Activated CD4-positive, alpha-beta T cell treated with anti-CD3 and anti-CD28 coated beads, Interleukin-2, amount 50 U/mL, for 48 hours (primary cell): ENCODE results near the gene FSD1.
A peak's percentile ranks its signal among the peaks of the same experiment; 100 is the strongest.
"Not testable (repeated sequence)": the region's sequence is repeated elsewhere in the genome, so short reads cannot be mapped to it uniquely, and the experiment has no call there.

Source experiments
- DNase-seq, 2 experiments: peaks; one replicate each; pipeline ENCODE4 v3.0.0-alpha.2; 2020

FSD1 gene

DNA sequence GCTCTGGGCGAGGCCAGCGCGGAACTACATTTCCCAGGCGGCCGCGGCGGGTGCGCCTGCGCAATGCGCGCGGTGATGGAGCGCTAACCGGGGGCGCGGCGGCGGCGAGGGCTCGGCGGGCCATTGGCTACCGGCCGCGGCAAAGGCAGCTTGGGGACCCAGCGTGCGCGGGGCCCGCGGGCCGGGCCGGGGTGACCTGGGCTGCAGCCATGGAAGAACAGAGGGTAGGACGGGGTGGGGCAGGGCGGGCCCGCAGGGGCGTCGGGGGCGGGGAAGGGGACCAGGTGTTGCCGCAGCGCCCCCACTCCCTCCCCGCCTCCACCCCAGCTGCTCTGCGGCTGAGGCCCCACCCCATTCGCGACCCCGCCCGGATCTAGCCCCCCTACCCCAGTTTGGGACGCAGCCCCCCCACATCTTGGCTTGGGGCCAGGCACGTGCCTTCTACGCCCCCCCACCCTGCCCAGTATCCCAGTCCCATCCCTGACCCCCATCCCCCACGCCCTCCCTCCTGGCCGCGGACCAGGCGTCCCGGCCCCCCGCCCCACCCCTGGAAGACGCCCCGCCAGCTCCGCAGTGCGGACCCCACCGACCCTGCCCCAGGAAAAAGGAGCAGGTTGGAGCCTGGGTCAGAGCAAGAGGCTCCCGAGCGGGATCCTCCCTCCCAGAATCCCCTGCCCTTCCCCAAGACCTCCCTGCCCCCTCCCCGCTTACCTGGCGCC is at the start of gene FSD1:
Gene FSD1 (plus strand): TSS at position 61 of the 719 bp plus-strand sequence. CDS start 149 bp downstream, at position 210.
- peak; percentile 81 to 83 for DNase-seq

DNA sequence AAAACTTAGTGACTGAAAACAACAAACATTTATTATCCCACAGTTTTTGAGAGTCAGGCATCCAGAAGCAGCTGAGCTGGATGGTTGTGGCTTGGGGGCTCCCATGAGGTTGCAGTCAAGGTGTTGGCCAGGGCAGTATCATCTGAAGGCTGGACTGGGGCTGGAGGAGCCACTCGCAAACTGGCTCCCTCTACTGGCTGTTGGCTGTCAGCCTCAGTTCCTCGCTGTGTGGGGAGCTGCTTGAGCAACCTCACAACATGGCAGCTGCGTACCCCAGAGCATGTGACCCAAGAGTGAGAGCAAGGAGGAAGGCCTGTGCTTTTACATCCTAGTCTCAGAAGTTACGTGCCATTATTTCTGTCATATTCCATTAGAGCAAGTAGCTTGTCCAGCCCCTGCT is 47.8 kb upstream of the FSD1 start:
- DNase-seq: peak in 1 of 2 experiments; percentile 12

DNA sequence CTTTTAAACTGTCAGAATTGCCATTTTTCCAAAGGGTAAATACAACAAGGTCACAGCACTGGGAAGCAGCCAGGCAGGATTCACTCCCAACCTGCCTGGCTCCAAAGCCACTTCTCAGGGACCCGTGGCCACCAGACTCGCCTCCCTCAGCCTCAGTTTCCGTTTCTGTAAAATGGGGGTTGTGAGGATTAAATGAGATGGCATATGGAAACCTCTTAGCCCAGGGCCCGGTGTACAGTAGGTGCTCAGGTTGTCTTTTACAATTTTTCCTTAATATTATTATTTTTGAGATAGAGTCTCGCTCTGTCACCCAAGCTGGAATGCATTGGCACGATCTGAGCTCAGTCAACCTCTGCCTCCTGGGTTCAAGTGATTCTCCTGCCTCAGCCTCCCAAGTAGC is 47.4 kb upstream of the FSD1 start:
- DNase-seq: no peak

DNA sequence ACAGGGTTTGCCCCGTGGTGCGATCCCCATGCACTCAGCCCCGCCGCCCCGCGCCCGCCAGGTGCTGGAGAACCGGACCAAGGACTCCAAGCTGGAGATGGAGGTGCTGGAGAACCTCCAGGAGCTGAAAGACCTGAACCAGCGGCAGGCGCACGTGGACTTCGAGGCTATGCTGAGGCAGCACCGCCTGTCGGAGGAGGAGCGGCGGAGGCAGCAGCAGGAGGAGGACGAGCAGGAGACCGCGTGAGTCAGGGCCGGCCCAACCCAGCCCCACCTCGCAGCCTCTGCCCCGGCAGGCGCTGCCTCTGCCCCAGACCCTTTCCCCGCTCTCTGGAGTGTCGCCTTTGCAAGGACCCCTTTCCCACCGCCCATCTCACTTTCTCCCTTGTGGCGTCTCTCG is 46.2 kb upstream of the FSD1 start:
- no peak for DNase-seq

DNA sequence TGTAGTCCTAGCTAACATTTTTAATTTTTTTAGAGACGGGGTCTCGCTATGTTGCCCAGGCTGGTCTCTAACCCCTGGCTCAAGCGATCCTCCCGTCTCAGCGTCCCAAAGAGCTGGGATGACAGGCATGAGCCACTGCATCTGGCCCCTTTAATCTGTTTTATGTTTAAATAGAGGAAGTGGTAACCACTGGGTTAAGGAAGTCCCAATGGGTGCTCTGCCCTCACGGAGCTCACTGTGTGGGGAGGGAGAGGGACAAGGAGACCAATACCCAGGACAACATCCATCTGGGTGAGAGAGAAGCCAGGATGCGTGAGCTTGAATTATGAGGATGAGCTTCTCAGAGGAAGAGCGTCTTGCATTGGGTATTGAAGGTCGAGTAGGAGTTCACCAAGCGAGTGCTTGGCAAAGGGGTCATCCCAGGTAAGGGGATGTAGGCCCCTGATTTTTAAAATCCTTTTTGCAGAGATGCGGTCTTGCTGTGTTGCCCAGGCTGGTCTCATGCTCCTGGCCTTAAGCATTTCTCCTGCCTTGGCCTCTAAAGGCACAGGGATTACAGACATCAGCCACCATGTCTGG is 43.7 kb upstream of the FSD1 start:
- DNase-seq: no peak

DNA sequence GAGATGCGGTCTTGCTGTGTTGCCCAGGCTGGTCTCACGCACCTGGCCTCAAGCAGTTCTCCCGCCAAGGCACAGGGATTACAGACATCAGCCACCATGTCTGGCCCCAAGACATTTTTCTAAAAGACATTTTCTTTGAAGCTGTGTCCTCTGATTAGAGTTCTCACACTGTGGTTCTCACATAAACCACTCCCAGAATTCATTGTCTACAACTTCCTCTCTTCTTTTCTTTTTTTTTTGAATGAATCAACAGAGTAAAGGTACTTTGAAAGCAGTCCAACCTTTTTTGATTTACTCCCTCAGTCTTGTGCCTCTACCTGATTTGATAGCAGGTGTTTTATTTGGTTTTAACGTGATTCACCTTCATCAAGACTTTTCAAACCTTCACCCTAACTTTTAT is 39.6 kb upstream of the FSD1 start:
- no peak for DNase-seq

DNA sequence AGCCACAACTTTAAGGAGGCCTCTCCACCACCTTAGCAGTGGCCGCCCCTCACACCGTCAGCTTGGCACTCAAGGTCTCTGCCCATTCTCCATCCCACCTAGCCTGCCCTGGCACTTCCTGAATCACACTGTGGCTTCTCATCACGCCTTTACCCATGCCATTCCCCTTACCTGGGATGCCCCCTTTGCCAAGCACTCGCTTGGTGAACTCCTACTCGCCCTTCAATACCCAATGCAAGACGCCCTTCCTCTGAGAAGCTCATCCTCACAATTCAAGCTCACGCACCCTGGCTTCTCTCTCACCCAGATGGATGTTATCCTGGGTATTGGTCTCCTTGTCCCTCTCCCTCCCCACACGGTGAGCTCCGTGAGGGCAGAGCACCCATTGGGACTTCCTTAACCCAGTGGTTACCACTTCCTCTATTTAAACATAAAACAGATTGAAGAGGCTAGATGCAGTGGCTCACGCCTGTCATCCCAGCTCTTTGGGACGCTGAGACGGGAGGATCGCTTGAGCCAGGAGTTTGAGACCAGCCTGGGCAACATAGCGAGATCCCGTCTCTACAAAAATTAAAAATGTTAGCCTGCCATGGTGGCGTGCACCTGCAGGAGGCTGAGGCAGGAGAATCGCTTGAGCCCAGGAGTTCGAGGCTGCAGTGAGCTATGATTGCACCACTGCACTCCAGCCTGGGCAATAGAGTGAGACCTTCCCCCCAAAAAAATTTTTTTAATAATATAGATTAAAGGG is 38.0 kb upstream of the FSD1 start:
- no peak for DNase-seq

DNA sequence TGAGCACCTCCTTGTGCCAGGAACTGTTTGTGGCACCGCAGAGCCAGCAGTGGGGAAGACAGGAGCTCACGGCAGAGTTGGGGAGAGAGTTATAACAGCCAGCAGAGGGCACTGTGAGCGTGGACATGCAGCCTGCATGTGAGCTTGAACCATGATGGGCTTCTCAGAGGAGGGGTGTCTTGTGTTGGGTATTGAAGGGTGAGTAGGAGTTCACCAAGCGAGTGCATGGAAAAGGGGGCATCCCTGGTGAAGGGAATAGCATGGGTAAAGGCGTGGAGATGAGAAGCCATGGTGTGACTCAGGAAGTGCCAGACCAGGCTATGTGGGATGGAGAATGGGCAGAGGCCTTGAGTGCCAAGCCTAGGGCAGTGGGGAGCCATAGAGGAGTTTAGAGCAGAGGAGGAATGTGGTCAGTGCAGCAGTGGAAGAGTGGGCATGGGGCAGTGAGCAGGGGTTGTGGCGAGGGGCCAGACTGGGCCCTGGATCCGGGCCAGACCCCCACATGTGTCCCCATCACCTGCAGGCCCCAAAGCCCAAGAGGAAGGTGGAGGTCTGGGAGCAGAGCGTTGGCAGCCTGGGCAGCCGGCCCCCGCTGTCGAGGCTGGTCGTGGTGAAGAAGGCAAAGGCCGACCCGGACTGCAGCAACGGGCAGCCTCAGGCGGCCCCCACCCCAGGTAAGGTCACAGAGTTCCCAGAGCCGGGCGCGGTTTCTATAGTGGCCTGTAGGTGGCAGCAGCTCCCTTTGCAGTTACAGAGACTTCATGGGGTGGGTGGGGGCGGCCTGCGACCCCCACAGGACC is 37.1 kb upstream of the FSD1 start:
- peak; percentile 70 to 75 for DNase-seq

DNA sequence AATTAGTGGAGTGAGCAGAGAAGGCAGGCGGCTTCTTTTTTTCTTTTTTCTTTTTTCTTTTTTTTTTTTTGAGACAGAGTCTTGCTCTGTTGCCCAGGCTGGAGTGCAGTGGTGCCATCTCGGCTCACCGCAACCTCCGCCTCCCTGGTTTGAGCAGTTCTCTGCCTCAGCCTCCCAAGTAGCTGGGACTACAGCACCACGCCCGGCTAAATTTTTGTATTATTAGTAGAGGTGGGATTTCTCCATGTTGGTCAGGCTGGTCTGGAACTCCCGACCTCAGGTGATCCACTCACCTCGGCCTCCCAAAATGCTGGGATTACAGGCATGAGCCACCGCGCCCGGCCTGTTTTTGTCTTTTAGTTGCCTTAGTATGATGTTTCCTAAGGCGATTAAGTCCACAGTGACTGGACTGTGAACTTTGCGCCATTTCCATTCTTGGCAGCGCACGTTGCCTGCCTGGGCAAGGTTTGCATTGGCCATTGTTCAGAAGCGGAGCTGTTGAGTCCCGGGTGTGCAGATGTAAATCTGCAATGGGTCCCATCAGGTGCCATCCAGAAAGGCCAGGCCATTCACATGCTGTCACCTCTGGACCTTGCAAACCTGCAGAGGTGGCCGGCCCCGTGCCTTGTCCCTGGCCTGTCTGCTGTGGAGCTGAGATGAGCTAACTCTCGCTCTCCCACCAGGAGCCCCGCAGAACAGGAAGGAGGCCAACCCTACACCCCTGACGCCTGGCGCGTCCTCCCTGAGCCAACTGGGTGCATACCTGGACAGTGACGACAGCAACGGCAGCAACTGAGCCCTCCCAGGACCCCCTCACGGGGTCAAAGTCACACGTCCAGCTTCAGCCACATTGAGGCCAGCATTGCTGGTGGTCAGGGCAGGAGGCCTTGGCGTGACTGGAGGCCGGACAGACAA is 36.2 kb upstream of the FSD1 start:
- no peak for DNase-seq

DNA sequence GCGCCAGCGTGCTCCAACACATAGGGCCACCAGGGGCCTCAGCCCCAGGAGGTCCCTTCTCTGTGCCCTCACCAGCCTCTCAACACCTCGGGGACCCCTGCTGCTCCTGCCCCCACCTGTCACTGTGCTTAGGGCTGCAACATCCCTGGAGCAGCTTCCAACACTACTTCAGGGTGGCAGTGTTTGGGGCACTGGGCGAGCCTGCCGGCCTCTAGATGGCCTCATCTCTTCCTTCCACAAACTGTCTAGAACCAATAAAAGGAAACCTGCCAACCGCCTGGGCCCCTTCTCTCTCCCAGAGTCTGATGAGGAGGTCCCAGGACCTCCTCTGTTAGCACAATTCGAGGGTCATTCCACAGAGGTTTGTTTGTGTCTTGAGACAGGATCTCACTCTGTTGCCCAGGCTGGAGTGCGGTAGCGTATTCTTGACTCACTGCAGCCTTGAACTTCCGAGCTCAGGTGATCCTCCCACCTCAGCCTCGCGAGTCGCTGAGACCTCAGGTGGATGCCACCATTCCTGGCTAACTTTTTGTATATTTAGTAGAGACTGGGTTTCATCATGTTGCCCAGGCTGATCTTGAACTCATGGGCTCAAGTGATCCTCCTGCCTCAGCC is 35.5 kb upstream of the FSD1 start:
- DNase-seq: no peak

DNA sequence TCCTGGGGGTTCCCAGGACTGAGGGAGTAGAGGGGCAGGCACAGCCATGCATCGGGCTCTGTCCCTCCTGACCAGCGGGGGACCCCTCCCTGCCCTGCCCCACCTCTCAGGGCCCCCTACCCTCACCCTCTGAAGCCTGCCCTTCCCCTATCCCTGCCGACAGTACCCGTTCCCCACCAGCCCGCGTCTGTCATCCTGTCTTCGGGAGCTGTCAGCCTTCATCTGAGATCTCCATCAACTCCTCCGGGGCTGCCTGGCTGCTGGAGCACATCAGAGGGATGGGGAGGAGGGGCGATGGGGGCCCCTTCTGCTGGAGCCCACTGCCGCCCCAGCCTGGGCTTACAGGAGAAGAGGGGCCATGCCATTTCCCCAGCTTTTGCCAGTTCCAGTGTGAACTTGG is 31.5 kb upstream of the FSD1 start:
- no peak for DNase-seq

DNA sequence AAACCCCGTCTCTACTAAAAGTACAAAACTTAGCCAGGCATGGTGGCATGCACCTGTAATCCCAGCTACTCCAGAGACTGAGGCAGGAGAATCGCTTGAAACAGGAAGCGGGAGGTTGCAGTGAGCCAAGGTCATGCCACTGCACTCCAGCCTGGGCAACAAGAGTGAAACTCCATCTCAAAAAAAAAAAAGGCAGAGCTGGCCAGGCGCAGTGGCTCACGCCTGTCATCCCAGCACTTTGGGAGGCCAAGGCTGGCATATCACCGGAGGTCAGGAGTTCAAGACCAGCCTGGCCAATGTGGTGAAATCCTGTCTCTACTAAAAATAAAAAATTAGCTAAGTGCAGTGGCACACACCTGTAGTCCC is 30.1 kb upstream of the FSD1 start:
- not testable (repeated sequence) for DNase-seq

DNA sequence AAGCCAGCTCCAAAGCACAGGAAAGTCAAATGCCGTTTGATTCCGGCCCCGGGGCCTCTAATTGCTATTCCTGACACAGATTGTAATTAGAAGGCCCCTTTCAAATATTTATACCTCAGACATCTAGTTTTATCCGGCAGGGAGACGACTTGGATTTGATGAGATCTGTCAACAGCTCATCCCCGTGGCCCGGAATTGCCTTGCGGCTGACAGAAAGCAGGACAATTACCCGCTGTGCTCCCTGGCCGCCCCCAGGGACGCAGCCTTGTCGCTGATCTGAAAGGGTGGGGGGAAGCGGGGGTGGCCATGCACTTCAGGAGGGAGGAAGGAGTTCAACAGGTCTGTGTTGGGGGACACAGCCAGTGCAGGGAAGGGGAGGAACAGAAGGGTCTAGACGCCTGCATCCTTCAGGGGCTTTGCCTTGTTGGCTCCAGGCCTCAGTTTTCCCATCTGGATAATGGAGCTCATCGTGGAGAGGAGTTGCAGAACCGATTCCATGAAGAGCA is 27.2 kb upstream of the FSD1 start:
- no peak for DNase-seq

DNA sequence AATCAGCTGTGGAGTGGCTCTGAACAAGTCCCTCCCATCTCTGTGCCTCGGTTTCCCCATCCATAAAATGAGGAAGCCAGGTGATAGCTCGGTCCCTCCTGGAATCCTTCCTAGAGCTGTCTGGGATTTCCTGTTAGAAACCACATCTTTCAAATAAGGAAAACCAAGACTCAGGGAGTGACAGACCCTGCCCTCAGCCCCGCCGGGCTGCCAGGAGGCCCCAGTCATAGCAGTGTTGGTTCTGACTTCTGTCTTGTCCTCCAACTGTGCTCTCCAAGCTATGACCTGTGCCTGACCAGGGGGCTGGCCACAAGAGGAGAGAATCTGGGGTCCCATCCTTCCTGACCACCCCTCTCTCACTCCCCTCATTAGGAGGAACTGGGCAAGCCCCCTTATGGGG is 26.4 kb upstream of the FSD1 start:
- DNase-seq: no peak

DNA sequence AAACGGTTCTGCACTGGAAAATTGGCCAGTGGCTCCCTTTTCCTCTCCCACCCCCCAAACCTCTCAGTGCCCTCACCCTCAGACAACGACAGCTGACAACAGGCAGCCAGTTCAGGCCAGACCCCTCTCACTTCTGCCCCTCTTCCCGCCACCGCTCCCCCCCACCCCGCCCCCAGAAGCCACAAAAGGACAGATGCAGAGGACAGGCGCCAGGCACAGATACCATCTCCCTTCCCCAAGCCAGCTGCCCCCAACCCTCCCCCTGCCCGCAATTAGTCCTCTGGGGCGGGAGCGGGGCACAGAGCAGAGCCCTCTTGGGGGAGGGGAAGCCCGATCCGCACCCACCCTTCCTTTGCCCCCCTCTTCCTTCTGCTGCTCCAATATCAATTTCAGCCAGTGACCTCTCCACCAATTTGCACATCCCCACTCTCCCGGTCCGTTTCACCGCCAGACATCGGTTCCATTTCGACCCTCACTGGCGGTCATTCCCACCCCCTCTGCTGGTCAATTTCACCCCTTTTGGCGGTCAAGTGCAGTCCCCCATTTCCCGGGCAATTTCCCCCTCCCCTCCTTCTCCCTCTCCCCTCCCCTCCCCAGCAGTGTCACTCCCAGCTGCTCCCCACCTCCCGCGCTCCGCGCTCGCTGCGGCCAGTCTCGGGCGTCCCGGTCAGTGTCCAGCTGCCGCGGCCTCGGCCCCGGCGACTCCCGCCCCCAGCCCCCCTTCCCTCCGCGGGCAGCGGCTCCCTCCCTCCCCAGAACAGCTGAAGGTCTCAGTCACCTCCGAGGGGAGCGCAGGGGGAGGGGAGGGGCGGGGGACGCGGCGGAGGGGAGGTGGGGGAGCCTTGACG is 25.8 kb upstream of the FSD1 start, which contains the start of gene SHD:
Gene SHD (plus strand): TSS at position 848 of the 848 bp plus-strand sequence. CDS start 798 bp downstream, outside the sequence.
- DNase-seq: no peak

DNA sequence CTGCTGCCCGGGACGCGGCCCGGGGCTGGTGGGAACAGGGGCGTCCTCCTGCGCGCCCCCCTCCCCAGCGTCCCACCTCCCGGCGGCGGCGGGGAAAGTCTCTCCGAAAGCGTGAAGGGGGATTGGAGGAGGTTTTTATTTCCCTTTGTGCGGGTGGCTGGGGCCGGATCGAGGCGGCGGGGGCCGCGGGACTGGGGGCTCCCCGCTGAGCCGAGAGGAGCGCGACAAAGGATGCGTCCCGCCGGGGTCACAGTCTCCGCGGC is 25.2 kb upstream of the FSD1 start:
- no peak for DNase-seq

DNA sequence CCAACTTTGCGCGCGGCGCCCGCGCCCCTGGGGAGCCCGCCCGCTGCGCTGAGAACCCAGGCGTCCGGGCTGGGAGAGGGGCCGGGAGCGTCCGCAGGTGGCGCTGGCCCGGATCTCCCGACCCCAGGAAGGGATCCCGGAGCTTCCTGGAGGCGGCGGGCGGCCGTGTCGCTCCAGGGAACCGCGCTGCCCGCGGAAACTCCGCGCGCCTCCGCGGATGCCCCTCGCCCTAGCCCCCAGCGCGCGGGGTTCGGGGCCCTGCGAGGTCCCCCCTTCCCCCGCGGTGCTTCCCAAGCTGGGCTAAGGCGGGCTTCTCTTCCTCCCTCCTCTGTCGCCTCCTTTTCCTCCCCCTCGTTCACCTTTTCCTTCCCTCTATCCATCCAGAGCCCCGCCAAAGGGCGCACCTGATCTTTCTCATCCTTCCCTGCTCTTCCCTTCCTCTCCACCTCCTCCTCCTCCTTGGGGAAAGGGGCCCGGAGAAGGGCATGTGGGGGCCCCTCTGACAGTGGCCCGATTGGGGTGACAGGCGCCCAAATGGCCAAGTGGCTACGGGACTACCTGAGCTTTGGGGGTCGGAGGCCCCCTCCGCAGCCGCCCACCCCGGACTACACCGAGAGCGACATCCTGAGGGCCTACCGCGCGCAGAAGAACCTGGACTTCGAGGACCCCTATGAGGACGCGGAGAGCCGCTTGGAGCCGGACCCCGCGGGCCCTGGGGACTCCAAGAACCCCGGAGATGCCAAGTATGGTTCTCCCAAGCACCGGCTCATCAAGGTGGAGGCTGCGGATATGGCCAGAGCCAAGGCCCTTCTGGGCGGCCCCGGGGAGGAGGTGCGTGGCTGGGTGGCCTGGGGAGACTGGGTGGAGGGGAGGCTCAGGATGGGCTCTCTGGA is 24.6 kb upstream of the FSD1 start:
- DNase-seq: no peak

DNA sequence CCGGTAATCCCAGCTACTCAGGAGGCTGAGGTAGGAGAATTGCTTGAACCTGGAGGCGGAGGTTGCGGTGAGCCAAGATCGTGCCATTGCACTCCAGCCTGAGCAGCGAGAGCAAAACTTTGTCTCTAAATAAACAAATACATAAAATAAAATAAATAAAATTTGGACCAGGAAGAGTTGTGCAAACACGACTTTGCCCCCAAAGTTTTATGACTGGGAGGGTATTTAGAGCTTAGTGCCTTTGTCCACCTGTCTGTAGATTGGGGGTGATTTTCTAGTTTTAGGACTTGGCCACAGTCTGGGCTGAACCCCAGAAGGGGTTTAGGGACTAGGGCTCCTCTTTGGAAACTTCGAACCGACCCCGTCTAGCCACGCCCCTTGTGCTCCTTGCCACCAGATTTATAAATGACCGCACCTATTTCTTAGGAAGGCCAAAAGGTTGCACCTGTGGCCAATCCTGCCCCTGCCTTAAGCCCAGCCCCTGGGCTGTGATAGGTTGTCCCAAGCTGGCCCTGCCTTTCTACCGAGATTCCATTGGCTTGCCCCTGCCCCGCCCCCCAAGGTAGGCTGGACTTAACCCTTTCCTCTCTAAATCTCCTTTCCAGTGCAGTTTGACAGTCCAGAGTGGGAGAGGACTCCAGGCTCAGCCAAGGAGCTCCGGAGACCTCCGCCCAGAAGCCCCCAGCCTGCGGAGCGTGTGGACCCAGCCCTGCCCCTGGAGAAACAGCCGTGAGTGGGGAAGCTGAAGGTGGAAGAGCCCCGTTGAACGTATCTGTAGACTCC is 20.0 kb upstream of the FSD1 start:
- no peak for DNase-seq

DNA sequence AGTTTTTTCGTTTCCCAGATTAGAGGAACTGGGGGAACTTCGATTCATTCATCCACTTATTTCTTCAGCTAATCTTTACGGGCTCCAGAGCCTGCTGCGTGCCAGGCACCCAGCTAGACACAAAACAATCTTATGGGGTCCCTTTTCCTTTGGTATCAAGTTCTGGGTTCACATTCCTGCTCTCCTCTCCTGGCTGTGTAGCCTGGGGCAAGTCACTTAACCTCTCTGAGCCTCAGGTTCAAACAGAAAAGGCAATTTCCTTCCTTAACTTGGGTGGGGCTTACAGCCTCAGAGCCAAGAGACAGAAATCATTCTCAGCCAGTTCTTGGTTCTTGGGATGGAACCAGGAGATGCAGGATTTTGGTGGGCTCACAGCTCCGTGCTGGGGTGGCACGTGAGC is 19.4 kb upstream of the FSD1 start:
- DNase-seq: no peak
